ENCODE results near the gene TGM2.

Gene TGM2

DNA sequence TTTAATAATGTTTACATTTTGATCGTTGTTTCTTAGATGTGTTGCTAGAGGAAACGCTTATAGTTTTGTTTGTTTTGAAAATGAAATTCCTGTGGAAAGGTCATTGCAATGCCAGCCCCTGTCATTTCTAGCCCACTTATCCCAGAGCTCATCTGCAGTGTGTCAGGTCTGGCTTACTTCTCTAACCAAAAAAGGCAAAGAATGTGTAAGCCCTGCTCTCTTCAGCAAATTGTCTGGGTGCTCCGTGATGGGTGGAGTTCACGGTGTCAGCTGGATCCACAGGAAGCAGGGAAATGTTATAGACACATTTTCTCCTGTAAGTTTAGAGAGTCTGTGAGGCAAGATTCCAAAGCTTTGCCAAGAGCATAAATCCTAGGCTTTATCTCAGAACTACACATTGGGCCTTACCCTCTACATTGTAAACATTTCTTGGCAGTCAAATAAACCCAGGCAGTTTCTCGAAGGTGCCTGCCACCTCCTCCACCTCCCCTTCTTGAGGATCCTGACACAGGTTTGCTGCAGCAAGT, 80.6 kb downstream of the TGM2 start:
- DNase-seq, result no peak

DNA sequence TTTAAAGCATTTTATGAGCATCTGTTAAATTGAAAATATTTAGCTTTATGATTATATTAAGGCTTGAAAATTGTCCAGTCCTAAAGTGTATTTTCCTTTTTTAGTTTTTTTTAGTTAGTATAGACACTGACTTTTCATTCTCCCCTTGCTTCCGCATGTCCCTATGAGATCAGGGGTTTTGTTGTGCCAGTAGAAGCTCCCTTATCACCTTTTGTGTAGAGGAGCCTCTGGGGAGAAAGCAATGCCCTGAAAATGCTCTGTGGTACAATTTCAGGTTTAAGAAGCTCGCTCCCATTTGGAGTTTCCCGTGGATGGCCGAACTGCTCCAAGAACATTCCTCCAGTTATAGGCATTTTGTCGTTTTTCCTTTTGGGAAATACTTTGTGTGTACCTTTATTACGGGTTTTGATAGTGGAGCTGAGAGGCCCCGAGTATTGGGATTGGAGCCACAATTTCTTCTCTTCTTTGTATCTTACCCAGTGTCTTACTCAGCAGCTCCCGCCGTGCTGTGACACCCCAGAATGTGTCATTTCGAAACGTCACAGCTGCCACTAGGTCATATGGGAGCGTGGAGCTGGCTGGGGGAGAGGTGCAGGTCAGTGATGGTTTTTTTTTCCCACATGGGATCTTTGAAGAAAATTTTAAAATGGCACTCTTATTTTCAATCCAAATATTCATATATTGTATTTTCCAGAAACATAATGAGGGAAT, 81.6 kb downstream of the TGM2 start:
- no peak for DNase-seq

DNA sequence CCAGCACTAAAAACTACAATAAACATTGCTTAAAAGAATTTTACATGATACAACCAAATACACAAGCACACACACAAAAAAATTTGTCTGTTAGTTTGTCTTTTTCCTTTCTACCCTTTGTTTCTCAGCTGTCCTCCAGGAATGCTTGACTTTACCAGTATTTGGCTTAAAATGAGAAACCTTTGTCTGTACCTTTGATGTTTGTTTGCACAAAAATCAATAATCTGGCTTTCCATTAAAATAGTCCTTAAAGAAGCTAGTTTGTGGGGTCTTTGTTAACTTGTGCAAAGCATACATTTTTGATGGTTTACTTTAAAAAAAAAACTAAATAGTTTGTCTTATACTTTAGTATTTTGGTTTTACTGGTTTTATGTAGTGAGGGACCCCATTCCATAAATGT, 82.2 kb downstream of the TGM2 start:
- DNase-seq, result no peak

DNA sequence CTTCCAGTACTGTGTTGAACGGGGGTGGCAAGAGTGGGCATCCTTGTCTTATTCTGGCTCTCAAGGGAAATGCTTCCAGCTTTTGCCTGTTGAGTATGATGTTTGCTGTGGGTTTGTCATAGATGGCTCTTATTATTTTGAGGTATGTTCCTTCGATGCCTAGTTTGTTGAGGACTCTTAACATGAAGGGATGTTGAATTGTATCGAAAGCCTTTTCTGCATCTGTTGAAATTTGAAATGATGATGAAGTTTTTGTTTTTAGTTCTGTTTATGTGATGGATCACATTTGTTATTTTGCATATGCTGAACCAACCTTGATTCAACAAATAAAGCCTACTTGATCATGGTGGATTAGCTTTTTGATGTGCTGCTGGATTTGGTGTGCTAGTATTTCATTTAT, 83.5 kb downstream of the TGM2 start:
- no peak for DNase-seq

DNA sequence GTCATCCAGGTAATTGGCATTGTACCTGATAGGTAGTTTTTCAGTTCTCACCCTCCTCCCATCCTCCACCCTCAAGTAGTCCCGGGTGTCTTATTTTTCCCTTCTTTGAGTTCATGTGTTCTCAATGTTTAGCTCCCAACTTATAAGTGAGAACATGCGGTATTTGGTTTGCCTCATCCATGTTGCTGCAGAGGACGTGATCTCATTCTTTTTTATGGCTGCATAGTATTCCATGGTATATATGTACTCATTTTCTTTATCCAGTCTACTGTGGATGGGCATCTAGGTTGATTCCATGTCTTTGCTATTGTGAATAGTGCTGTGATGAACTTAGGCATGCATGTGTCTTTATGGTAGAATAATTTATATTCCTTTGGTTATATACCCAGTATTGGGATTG, 85.7 kb downstream of the TGM2 start:
- no peak for DNase-seq

DNA sequence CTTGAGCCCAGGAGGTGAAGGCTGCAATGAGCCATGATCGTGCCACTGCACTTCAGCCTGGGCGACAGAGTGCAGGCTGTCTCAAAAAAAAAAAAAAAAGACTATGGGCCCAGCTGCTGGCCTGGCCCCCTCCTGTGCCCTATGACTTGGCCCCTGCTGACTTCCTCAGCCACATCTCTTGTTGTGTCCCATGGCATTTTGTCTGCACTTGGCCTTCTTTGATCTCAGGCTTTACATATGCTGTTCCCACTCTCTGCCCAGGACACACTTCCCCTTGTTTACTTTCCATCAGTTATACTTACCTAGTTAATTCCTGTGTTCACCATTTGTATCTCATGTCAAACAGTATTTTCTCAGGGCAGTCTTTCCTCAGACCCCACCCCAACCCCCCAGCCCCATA, 87.0 kb downstream of the TGM2 start:
- no peak for DNase-seq
